ENCODE measurements around the gene SYT7.

The SYT7 gene

GRCh38 chr11:61536676-61537270 is 44.1 kb downstream of the SYT7 start:
- Mint-ChIP-seq H3K36me3 (no peaks in the 10 kb centered on the region), H3K27me3 (peaks cover 41% of the 10 kb centered on the region), H3K27ac (no peak overlapping the region), H3K4me3 (no peak overlapping the region), H3K9me3 (no peaks in the 10 kb centered on the region), H3K4me1 (no peaks in the 10 kb centered on the region)
- CTCF ChIA-PET: interaction anchor here (1.2 to 1.7 kb wide), 2 partner anchors 8 to 102 kb away, joined by 4 read pairs; no protein-coding TSS in a partner anchor
- no peak for DNase-seq

GRCh38 chr11:61535998-61536675 is 44.7 kb downstream of the SYT7 start:
- CTCF ChIA-PET: interaction anchor here (1.2 to 1.7 kb wide), 3 partner anchors 9 to 102 kb away, joined by 3 to 4 read pairs (median 4); no protein-coding TSS in a partner anchor

GRCh38 chr11:61534933-61535839 is 45.7 kb downstream of the SYT7 start:
- no peaks in the 10 kb centered on the region for H3K36me3 Mint-ChIP-seq
- H3K4me3 Mint-ChIP-seq: no peak overlapping the region
- CTCF ChIA-PET: interaction anchor here (1.3 to 1.7 kb wide), 2 partner anchors 18 to 103 kb away, joined by 3 to 4 read pairs; no protein-coding TSS in a partner anchor
- no peaks in the 10 kb centered on the region for H3K9me3 Mint-ChIP-seq
- DNase-seq: no peak
- no peaks in the 10 kb centered on the region for H3K4me1 Mint-ChIP-seq
- peaks cover 32% of the 10 kb centered on the region for H3K27me3 Mint-ChIP-seq
- H3K27ac Mint-ChIP-seq: no peak overlapping the region

More at GRCh38 chr11:61535998-61536675, 44.7 kb downstream of the SYT7 start:
- H3K36me3 Mint-ChIP-seq: no peaks in the 10 kb centered on the region
- DNase-seq: no peak
- no peak overlapping the region for H3K27ac Mint-ChIP-seq
- H3K9me3 Mint-ChIP-seq: no peaks in the 10 kb centered on the region
- H3K27me3 Mint-ChIP-seq: peaks cover 39% of the 10 kb centered on the region
- no peak overlapping the region for H3K4me3 Mint-ChIP-seq
- no peaks in the 10 kb centered on the region for H3K4me1 Mint-ChIP-seq

- H3K9me3 Mint-ChIP-seq: no peaks in the 10 kb centered on the region
- CTCF ChIA-PET: interaction anchor here (1.2 to 1.6 kb wide), 3 partner anchors 16 to 99 kb away, joined by 3 to 5 read pairs (median 3); no protein-coding TSS in a partner anchor
- H3K4me1 Mint-ChIP-seq: no peaks in the 10 kb centered on the region
- peak overlapping the region; percentile 17 for H3K27ac Mint-ChIP-seq
- H3K36me3 Mint-ChIP-seq: no peaks in the 10 kb centered on the region
- peaks cover 32% of the 10 kb centered on the region for H3K27me3 Mint-ChIP-seq
- no peak for DNase-seq
- no peak overlapping the region for H3K4me3 Mint-ChIP-seq
These were observed 46.6 kb downstream of the SYT7 start for GRCh38 chr11:61534025-61534932.

- CTCF ChIA-PET: interaction anchor here (1.2 to 2.3 kb wide), 3 partner anchors 8 to 98 kb away, joined by 3 to 9 read pairs (median 5); no protein-coding TSS in a partner anchor
These were observed 47.5 kb downstream of the SYT7 start for GRCh38 chr11:61533401-61533800.

GRCh38 chr11:61533039-61533375 is 47.9 kb downstream of the SYT7 start:
- Mint-ChIP-seq H3K4me1 (no peaks in the 10 kb centered on the region), H3K9me3 (no peaks in the 10 kb centered on the region), H3K36me3 (no peaks in the 10 kb centered on the region), H3K27ac (no peak overlapping the region), H3K4me3 (no peak overlapping the region), H3K27me3 (peaks cover 28% of the 10 kb centered on the region)
- no peak for DNase-seq
- CTCF ChIA-PET: interaction anchor here (1.2 to 2.3 kb wide), 5 partner anchors 9 to 98 kb away, joined by 3 to 9 read pairs (median 5); no protein-coding TSS in a partner anchor

More at GRCh38 chr11:61533401-61533800, 47.5 kb downstream of the SYT7 start:
- Mint-ChIP-seq H3K4me1 (no peaks in the 10 kb centered on the region), H3K27me3 (peaks cover 27% of the 10 kb centered on the region), H3K27ac (no peak overlapping the region), H3K9me3 (no peaks in the 10 kb centered on the region), H3K4me3 (no peak overlapping the region), H3K36me3 (no peaks in the 10 kb centered on the region)
- DNase-seq: no peak

- no peak overlapping the region for H3K4me3 Mint-ChIP-seq
- no peaks in the 10 kb centered on the region for H3K4me1 Mint-ChIP-seq
- CTCF ChIA-PET: interaction anchor here (0.8 to 2.3 kb wide), 13 partner anchors 9 to 106 kb away, joined by 3 to 13 read pairs (median 5); no protein-coding TSS in a partner anchor
- H3K27me3 Mint-ChIP-seq: peaks cover 31% of the 10 kb centered on the region
- H3K9me3 Mint-ChIP-seq: no peaks in the 10 kb centered on the region
- no peaks in the 10 kb centered on the region for H3K36me3 Mint-ChIP-seq
- peak; percentile 58 for DNase-seq
- H3K27ac Mint-ChIP-seq: no peak overlapping the region
These were observed 48.5 kb downstream of the SYT7 start for GRCh38 chr11:61532134-61533038.

GRCh38 chr11:61531044-61531443 is 49.8 kb downstream of the SYT7 start:
- H3K36me3 Mint-ChIP-seq: no peaks in the 10 kb centered on the region
- H3K27me3 Mint-ChIP-seq: peaks cover 38% of the 10 kb centered on the region
- CTCF ChIA-PET: interaction anchor here (1.2 to 2.3 kb wide), 8 partner anchors 10 to 108 kb away, joined by 3 to 13 read pairs (median 6); no protein-coding TSS in a partner anchor
- DNase-seq: no peak
- no peaks in the 10 kb centered on the region for H3K4me1 Mint-ChIP-seq
- H3K27ac Mint-ChIP-seq: no peak overlapping the region
- no peaks in the 10 kb centered on the region for H3K9me3 Mint-ChIP-seq
- no peak overlapping the region for H3K4me3 Mint-ChIP-seq

- Mint-ChIP-seq H3K4me1 (no peaks in the 10 kb centered on the region), H3K36me3 (no peaks in the 10 kb centered on the region), H3K4me3 (no peak overlapping the region), H3K27ac (no peak overlapping the region), H3K9me3 (no peaks in the 10 kb centered on the region), H3K27me3 (peaks cover 34% of the 10 kb centered on the region)
- CTCF ChIA-PET: interaction anchor here (0.6 to 1.9 kb wide), 3 partner anchors 9 to 82 kb away, joined by 3 to 7 read pairs (median 7); no protein-coding TSS in a partner anchor
- no peak for DNase-seq
These were observed 51.2 kb downstream of the SYT7 start for GRCh38 chr11:61529537-61530225.

- CTCF ChIA-PET: interaction anchor here (2.7 kb wide), 1 partner anchor 11 kb away, joined by 15 read pairs; no protein-coding TSS in a partner anchor
- Mint-ChIP-seq H3K9me3 (no peaks in the 10 kb centered on the region), H3K4me1 (no peaks in the 10 kb centered on the region), H3K27ac (no peak overlapping the region), H3K36me3 (no peaks in the 10 kb centered on the region), H3K27me3 (peaks cover 41% of the 10 kb centered on the region), H3K4me3 (no peak overlapping the region)
- DNase-seq: no peak
These were observed 52.8 kb downstream of the SYT7 start for GRCh38 chr11:61528114-61528513.

- Mint-ChIP-seq H3K27me3 (peaks cover 51% of the 10 kb centered on the region), H3K27ac (no peak overlapping the region), H3K4me1 (no peaks in the 10 kb centered on the region), H3K36me3 (no peaks in the 10 kb centered on the region), H3K9me3 (no peaks in the 10 kb centered on the region), H3K4me3 (no peak overlapping the region)
- CTCF ChIA-PET: interaction anchor here (1.3 to 2.7 kb wide), 2 partner anchors 10 to 92 kb away, joined by 3 to 15 read pairs; no protein-coding TSS in a partner anchor
- DNase-seq: no peak
These were observed 53.7 kb downstream of the SYT7 start for GRCh38 chr11:61526956-61527731.

Data from activated naive CD4-positive, alpha-beta T cell treated with anti-CD3 and anti-CD28 coated beads, Interleukin-2, amount 10 ng/mL, durations not matched to agents 7 days and 5 days (primary cell).